ENCODE data around the gene DISC1. TPM values are rescaled to one million over a fixed set of nuclear protein-coding genes. Genes with fewer than 3 reads are reported as not detected.
"Not testable (repeated sequence)": the region's sequence is repeated elsewhere in the genome, so short reads cannot be mapped to it uniquely, and the experiment has no call there.

Gene DISC1
- total RNA-seq, result 1 to 10 TPM; 3.9 to 8.2 TPM

GRCh38 chr1:231626535-231626950, at the start of gene DISC1:
Gene DISC1 (plus strand): TSS chr1:231626790. CDS start chr1:231626868, 78 bp downstream.
- no peaks in the 10 kb centered on the region for H3K27me3 Mint-ChIP-seq
- peak within 1 kb of the TSS; percentile 85 for H3K27ac Mint-ChIP-seq
- H3K4me1 Mint-ChIP-seq, result peaks cover 12% of the 10 kb centered on the region
- H3K4me3 Mint-ChIP-seq, result peak within 1 kb of the TSS; percentile 91
- no peaks in the 10 kb centered on the region for H3K36me3 Mint-ChIP-seq (ENCODE audit: low read depth)
- no peaks in the 10 kb centered on the region for H3K9me3 Mint-ChIP-seq
- ATAC-seq (replicated peaks), result peak; percentile 73

- H3K9me3 Mint-ChIP-seq, result no peaks in the 10 kb centered on the region
- no peak overlapping the region for H3K27ac Mint-ChIP-seq
- H3K4me3 Mint-ChIP-seq, result no peak overlapping the region
- ATAC-seq (replicated peaks), result no peak
- H3K36me3 Mint-ChIP-seq (ENCODE audit: low read depth), result no peaks in the 10 kb centered on the region
- no peaks in the 10 kb centered on the region for H3K4me1 Mint-ChIP-seq
- no peaks in the 10 kb centered on the region for H3K27me3 Mint-ChIP-seq
These were observed 49.5 kb upstream of the DISC1 start for GRCh38 chr1:231576804-231577718.

- Mint-ChIP-seq H3K27ac (no peak overlapping the region), H3K9me3 (no peaks in the 10 kb centered on the region), H3K27me3 (no peaks in the 10 kb centered on the region), H3K4me1 (no peaks in the 10 kb centered on the region), H3K36me3 (ENCODE audit: low read depth) (no peaks in the 10 kb centered on the region), H3K4me3 (no peak overlapping the region)
- no peak for ATAC-seq (replicated peaks)
These were observed 45.7 kb upstream of the DISC1 start for GRCh38 chr1:231580874-231581273.

GRCh38 chr1:231581859-231582258, 44.7 kb upstream of the DISC1 start:
- Mint-ChIP-seq H3K27me3 (no peaks in the 10 kb centered on the region), H3K36me3 (ENCODE audit: low read depth) (no peaks in the 10 kb centered on the region), H3K4me3 (no peak overlapping the region), H3K27ac (no peak overlapping the region), H3K4me1 (no peaks in the 10 kb centered on the region), H3K9me3 (no peaks in the 10 kb centered on the region)
- no peak for ATAC-seq (replicated peaks)

GRCh38 chr1:231583376-231583775, 43.2 kb upstream of the DISC1 start:
- no peak for ATAC-seq (replicated peaks)
- Mint-ChIP-seq H3K9me3 (no peaks in the 10 kb centered on the region), H3K4me3 (no peak overlapping the region), H3K4me1 (no peaks in the 10 kb centered on the region), H3K27ac (no peak overlapping the region), H3K36me3 (ENCODE audit: low read depth) (no peaks in the 10 kb centered on the region), H3K27me3 (no peaks in the 10 kb centered on the region)

- no peaks in the 10 kb centered on the region for H3K27me3 Mint-ChIP-seq
- H3K36me3 Mint-ChIP-seq (ENCODE audit: low read depth), result no peaks in the 10 kb centered on the region
- no peaks in the 10 kb centered on the region for H3K9me3 Mint-ChIP-seq
- H3K4me3 Mint-ChIP-seq, result no peak overlapping the region
- H3K4me1 Mint-ChIP-seq, result no peaks in the 10 kb centered on the region
- ATAC-seq (replicated peaks), result peak; percentile 39
- H3K27ac Mint-ChIP-seq, result no peak overlapping the region
These were observed 42.5 kb upstream of the DISC1 start for GRCh38 chr1:231584117-231584516.

GRCh38 chr1:231584921-231585320, 41.7 kb upstream of the DISC1 start:
- ATAC-seq (replicated peaks), result no peak
- no peak overlapping the region for H3K27ac Mint-ChIP-seq
- no peaks in the 10 kb centered on the region for H3K27me3 Mint-ChIP-seq

GRCh38 chr1:231590453-231591198, 36.0 kb upstream of the DISC1 start:
- Mint-ChIP-seq H3K4me3 (no peak overlapping the region), H3K4me1 (no peaks in the 10 kb centered on the region), H3K9me3 (no peaks in the 10 kb centered on the region), H3K36me3 (ENCODE audit: low read depth) (no peaks in the 10 kb centered on the region), H3K27ac (no peak overlapping the region), H3K27me3 (no peaks in the 10 kb centered on the region)
- peak; percentile 86 for ATAC-seq (replicated peaks)

More at GRCh38 chr1:231584921-231585320, 41.7 kb upstream of the DISC1 start:
- H3K9me3 Mint-ChIP-seq, result no peaks in the 10 kb centered on the region
- H3K4me3 Mint-ChIP-seq, result no peak overlapping the region
- H3K36me3 Mint-ChIP-seq (ENCODE audit: low read depth), result no peaks in the 10 kb centered on the region
- no peaks in the 10 kb centered on the region for H3K4me1 Mint-ChIP-seq

- Mint-ChIP-seq H3K4me1 (no peaks in the 10 kb centered on the region), H3K27me3 (no peaks in the 10 kb centered on the region), H3K36me3 (ENCODE audit: low read depth) (no peaks in the 10 kb centered on the region), H3K9me3 (no peaks in the 10 kb centered on the region), H3K27ac (no peak overlapping the region), H3K4me3 (no peak overlapping the region)
- ATAC-seq (replicated peaks), result no peak
These were observed 35.1 kb upstream of the DISC1 start for GRCh38 chr1:231591466-231591865.

- ATAC-seq (replicated peaks), result no peak
- Mint-ChIP-seq H3K27ac (no peak overlapping the region), H3K4me3 (no peak overlapping the region), H3K9me3 (no peaks in the 10 kb centered on the region), H3K36me3 (ENCODE audit: low read depth) (no peaks in the 10 kb centered on the region), H3K4me1 (no peaks in the 10 kb centered on the region), H3K27me3 (no peaks in the 10 kb centered on the region)
These were observed 33.8 kb upstream of the DISC1 start for GRCh38 chr1:231592809-231593208.

- not testable (repeated sequence) for ATAC-seq (replicated peaks); H3K36me3 Mint-ChIP-seq (ENCODE audit: low read depth); H3K4me1 Mint-ChIP-seq; H3K4me3 Mint-ChIP-seq; H3K27me3 Mint-ChIP-seq; H3K9me3 Mint-ChIP-seq; H3K27ac Mint-ChIP-seq
These were observed 33.3 kb upstream of the DISC1 start for GRCh38 chr1:231593264-231593663.

- H3K9me3 Mint-ChIP-seq, result no peaks in the 10 kb centered on the region
- H3K4me3 Mint-ChIP-seq, result no peak overlapping the region
- H3K27me3 Mint-ChIP-seq, result no peaks in the 10 kb centered on the region
- no peaks in the 10 kb centered on the region for H3K4me1 Mint-ChIP-seq
- H3K36me3 Mint-ChIP-seq (ENCODE audit: low read depth), result no peaks in the 10 kb centered on the region
- ATAC-seq (replicated peaks), result no peak
- H3K27ac Mint-ChIP-seq, result no peak overlapping the region
These were observed 32.5 kb upstream of the DISC1 start for GRCh38 chr1:231594123-231594522.

- H3K36me3 Mint-ChIP-seq (ENCODE audit: low read depth), result no peaks in the 10 kb centered on the region
- no peaks in the 10 kb centered on the region for H3K9me3 Mint-ChIP-seq
- no peak overlapping the region for H3K27ac Mint-ChIP-seq
- no peak overlapping the region for H3K4me3 Mint-ChIP-seq
- no peak for ATAC-seq (replicated peaks)
- no peaks in the 10 kb centered on the region for H3K4me1 Mint-ChIP-seq
- no peaks in the 10 kb centered on the region for H3K27me3 Mint-ChIP-seq
These were observed 31.8 kb upstream of the DISC1 start for GRCh38 chr1:231594749-231595148.

GRCh38 chr1:231596337-231596791, 30.2 kb upstream of the DISC1 start:
- Mint-ChIP-seq H3K27ac (no peak overlapping the region), H3K27me3 (no peaks in the 10 kb centered on the region), H3K36me3 (ENCODE audit: low read depth) (no peaks in the 10 kb centered on the region), H3K4me3 (no peak overlapping the region), H3K4me1 (no peaks in the 10 kb centered on the region), H3K9me3 (no peaks in the 10 kb centered on the region)
- ATAC-seq (replicated peaks), result no peak

- no peak overlapping the region for H3K27ac Mint-ChIP-seq
- H3K36me3 Mint-ChIP-seq (ENCODE audit: low read depth), result no peaks in the 10 kb centered on the region
- no peaks in the 10 kb centered on the region for H3K27me3 Mint-ChIP-seq
These were observed 28.6 kb upstream of the DISC1 start for GRCh38 chr1:231597971-231598370.

More at GRCh38 chr1:231597971-231598370, 28.6 kb upstream of the DISC1 start:
- H3K4me3 Mint-ChIP-seq, result no peak overlapping the region
- H3K4me1 Mint-ChIP-seq, result no peaks in the 10 kb centered on the region
- no peaks in the 10 kb centered on the region for H3K9me3 Mint-ChIP-seq
- ATAC-seq (replicated peaks), result no peak
